SU-DHL-6 (cell line): Measurements from ENCODE around the gene ANKRD17.

Experiments
- EZH2phosphoT487 ChIP-seq: fragments of 200-600 bp; sonication (generic), shearing (Covaris generic); conservative IDR thresholded peaks from 2 replicates; pipeline ENCODE4 v1.6.1; 2018; ENCODE audit warnings: mild to moderate bottlenecking, antibody characterized with exemption, low read length, moderate library complexity, mixed read lengths
- TF ChIP-seq, protein P1 (sequence below): fragments of 200-600 bp; sonication (generic); IDR thresholded peaks from one replicate; pipeline ENCODE4 v1.5.1; 2017; ENCODE audit warnings: antibody characterized with exemption, mild to moderate bottlenecking, low read length, moderate library complexity; ENCODE audit not compliant: insufficient read depth, poor library complexity, severe bottlenecking

DNA sequence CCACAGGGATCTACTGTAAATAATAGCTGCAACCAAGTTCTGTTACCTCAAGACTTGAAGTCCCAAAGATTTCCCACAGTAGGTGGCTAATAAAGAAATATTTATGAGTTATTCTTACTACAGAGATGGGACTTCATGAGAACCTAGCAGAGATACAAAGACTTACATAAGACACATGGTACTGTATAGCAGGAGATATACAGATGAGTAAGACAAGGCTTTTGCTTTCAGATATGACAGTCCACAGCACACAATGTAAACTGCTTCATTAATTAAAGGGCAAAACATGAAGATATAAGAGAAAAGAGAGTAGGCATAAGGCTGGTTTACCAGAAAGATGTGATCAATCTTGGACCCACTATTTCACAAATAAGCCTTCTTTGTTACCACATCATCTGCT is 6.6 kb downstream of the ANKRD17 start:
- TF ChIP-seq, protein P1, sequence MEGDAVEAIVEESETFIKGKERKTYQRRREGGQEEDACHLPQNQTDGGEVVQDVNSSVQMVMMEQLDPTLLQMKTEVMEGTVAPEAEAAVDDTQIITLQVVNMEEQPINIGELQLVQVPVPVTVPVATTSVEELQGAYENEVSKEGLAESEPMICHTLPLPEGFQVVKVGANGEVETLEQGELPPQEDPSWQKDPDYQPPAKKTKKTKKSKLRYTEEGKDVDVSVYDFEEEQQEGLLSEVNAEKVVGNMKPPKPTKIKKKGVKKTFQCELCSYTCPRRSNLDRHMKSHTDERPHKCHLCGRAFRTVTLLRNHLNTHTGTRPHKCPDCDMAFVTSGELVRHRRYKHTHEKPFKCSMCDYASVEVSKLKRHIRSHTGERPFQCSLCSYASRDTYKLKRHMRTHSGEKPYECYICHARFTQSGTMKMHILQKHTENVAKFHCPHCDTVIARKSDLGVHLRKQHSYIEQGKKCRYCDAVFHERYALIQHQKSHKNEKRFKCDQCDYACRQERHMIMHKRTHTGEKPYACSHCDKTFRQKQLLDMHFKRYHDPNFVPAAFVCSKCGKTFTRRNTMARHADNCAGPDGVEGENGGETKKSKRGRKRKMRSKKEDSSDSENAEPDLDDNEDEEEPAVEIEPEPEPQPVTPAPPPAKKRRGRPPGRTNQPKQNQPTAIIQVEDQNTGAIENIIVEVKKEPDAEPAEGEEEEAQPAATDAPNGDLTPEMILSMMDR = no peak
- no peak for TF ChIP-seq EZH2phosphoT487
